Vagina (tissue), 2 donors: ENCODE results near the gene IL17RA. TPM values are rescaled to one million over a fixed set of nuclear protein-coding genes. Genes with fewer than 3 reads are reported as not detected.
A peak's percentile ranks its signal among the peaks of the same experiment; 100 is the strongest.
"Not testable (repeated sequence)": the region's sequence is repeated elsewhere in the genome, so short reads cannot be mapped to it uniquely, and the experiment has no call there.

Experiments
- DNase-seq, 2 donors: peaks; one replicate each; pipeline ENCODE4 v3.0.0-alpha.2; 2017; ENCODE audit errors: extremely low spot score in 2 of 2
- H3K27ac ChIP-seq: fragments of 200-600 bp; sonication (generic); one replicate; pipeline ENCODE4 v1.5.1; 2019
- H3K27me3 ChIP-seq: fragments of 200-600 bp; sonication (generic); one replicate; pipeline ENCODE4 v1.5.1; 2019
- H3K36me3 ChIP-seq, 2 donors: fragments of 200-600 bp; sonication (generic); one replicate each; pipeline ENCODE4 v1.5.1; 2017 to 2019
- H3K4me1 ChIP-seq: fragments of 200-600 bp; sonication (generic); one replicate; pipeline ENCODE4 v1.5.1; 2019
- H3K4me3 ChIP-seq, 2 donors: fragments of 200-600 bp; sonication (generic); 1 replicate in 1 of 2; 2 replicates in 1 of 2; pipeline ENCODE4 v1.5.1; 2016 to 2019
- H3K9me3 ChIP-seq: fragments of 200-600 bp; sonication (generic); one replicate; pipeline ENCODE4 v1.5.1; 2019
- CTCF ChIP-seq, 3 experiments: fragments of 450-650 bp in 2 of 3; fragments of 200-600 bp in 1 of 3; sonication (generic) in 1 of 3; IDR thresholded peaks; one replicate each; pipeline ENCODE4 v1.5.1; 2017 to 2019; ENCODE audit warnings: antibody characterized with exemption in 3 of 3, mild to moderate bottlenecking in 2 of 3, moderate library complexity in 2 of 3
- POLR2A ChIP-seq, 2 donors: fragments of 450-650 bp; IDR thresholded peaks; one replicate each; pipeline ENCODE4 v1.6.1; 2017; ENCODE audit warnings: antibody characterized with exemption in 2 of 2, mild to moderate bottlenecking in 2 of 2, moderate library complexity in 2 of 2
- POLR2AphosphoS5 ChIP-seq, 2 donors: sonication (generic); formaldehyde crosslinking; IDR thresholded peaks; one replicate each; pipeline ENCODE4 v1.9.0; 2017; ENCODE audit warnings: antibody characterized with exemption in 2 of 2, mild to moderate bottlenecking in 2 of 2, low read depth in 1 of 2; ENCODE audit not compliant: insufficient read depth in 1 of 2
- intact Hi-C: fragments of 100-400 bp; cut with DNase I; formaldehyde crosslinking; loops from one replicate; pipeline ENCODE4 v1.15.1; 2023
- total RNA-seq: library from RNA; depleted of rRNA; stranded (reverse); fragments of >200 nt; gene quantifications from one replicate; pipeline ENCODE4 v1.2.3, GENCODE V29; 2016

IL17RA gene
- total RNA-seq, 1 donor from 2014 or later = 13.3 TPM

- intact Hi-C loops = no loop called here
Measured at GRCh38 chr22:17143826-17144225, 59.0 kb downstream of the IL17RA start.

GRCh38 chr22:17145021-17145680, 60.4 kb downstream of the IL17RA start:
- H3K4me3 ChIP-seq = no peak overlapping the region
- intact Hi-C loops = no loop called here
- no peak overlapping the region for H3K27ac ChIP-seq
- DNase-seq = no peak
- no peaks in the 10 kb centered on the region for H3K9me3 ChIP-seq
- TF ChIP-seq POLR2AphosphoS5 (IDR thresholded peaks at IDR 0.05; ENCODE audit: insufficient read depth in 1 of 2, low read depth in 1 of 2) (no peak), POLR2A (IDR thresholded peaks at IDR 0.05) (no peak)
- no peaks in the 10 kb centered on the region for H3K4me1 ChIP-seq
- H3K36me3 ChIP-seq = peaks cover 0 to 47% of the 10 kb centered on the region in 2 donors
- H3K27me3 ChIP-seq = no peaks in the 10 kb centered on the region

More at GRCh38 chr22:17143826-17144225, 59.0 kb downstream of the IL17RA start:
- Histone ChIP-seq H3K27ac (no peak overlapping the region), H3K27me3 (no peaks in the 10 kb centered on the region), H3K4me3 (no peak overlapping the region), H3K4me1 (no peaks in the 10 kb centered on the region), H3K36me3 (peaks cover 0 to 47% of the 10 kb centered on the region in 2 donors), H3K9me3 (no peaks in the 10 kb centered on the region)
- no peak for TF ChIP-seq CTCF (IDR thresholded peaks at IDR 0.05)
- no peak for TF ChIP-seq POLR2AphosphoS5 (IDR thresholded peaks at IDR 0.05; ENCODE audit: insufficient read depth in 1 of 2, low read depth in 1 of 2)
- TF ChIP-seq POLR2A (IDR thresholded peaks at IDR 0.05) = no peak
- no peak for DNase-seq

- DNase-seq, H3K27ac ChIP-seq, intact Hi-C loops, H3K4me1 ChIP-seq, H3K27me3 ChIP-seq, H3K4me3 ChIP-seq, H3K9me3 ChIP-seq: not testable (repeated sequence)
- peaks cover 0 to 27% of the 10 kb centered on the region in 2 donors for H3K36me3 ChIP-seq
Measured at GRCh38 chr22:17147458-17147857, 62.7 kb downstream of the IL17RA start.

GRCh38 chr22:17149076-17149815, 64.4 kb downstream of the IL17RA start:
- Histone ChIP-seq H3K27me3 (no peaks in the 10 kb centered on the region), H3K4me3 (no peak overlapping the region), H3K9me3 (no peaks in the 10 kb centered on the region), H3K27ac (no peak overlapping the region), H3K36me3 (peaks cover 0 to 18% of the 10 kb centered on the region in 2 donors), H3K4me1 (peaks cover 15% of the 10 kb centered on the region)
- DNase-seq = no peak
- peak in 1 of 2 donors; percentile 6 for TF ChIP-seq POLR2AphosphoS5 (IDR thresholded peaks at IDR 0.05; ENCODE audit: insufficient read depth in 1 of 2, low read depth in 1 of 2)
- no peak for TF ChIP-seq CTCF (IDR thresholded peaks at IDR 0.05)
- no peak for TF ChIP-seq POLR2A (IDR thresholded peaks at IDR 0.05)
- intact Hi-C loops = no loop called here

GRCh38 chr22:17152340-17152739, 67.5 kb downstream of the IL17RA start:
- no peak for TF ChIP-seq POLR2AphosphoS5 (IDR thresholded peaks at IDR 0.05; ENCODE audit: insufficient read depth in 1 of 2, low read depth in 1 of 2)
- no peak for TF ChIP-seq CTCF (IDR thresholded peaks at IDR 0.05)
- no peak for TF ChIP-seq POLR2A (IDR thresholded peaks at IDR 0.05)
- H3K4me1 ChIP-seq = peaks cover 36% of the 10 kb centered on the region
- H3K27ac ChIP-seq = no peak overlapping the region
- peaks cover 0 to 10% of the 10 kb centered on the region in 2 donors for H3K36me3 ChIP-seq
- no peaks in the 10 kb centered on the region for H3K27me3 ChIP-seq
- H3K4me3 ChIP-seq = no peak overlapping the region
- intact Hi-C loops = no loop called here
- DNase-seq = no peak
- H3K9me3 ChIP-seq = no peaks in the 10 kb centered on the region

- H3K9me3 ChIP-seq = no peaks in the 10 kb centered on the region
- no peak for DNase-seq
- no peak for TF ChIP-seq POLR2A (IDR thresholded peaks at IDR 0.05)
- TF ChIP-seq POLR2AphosphoS5 (IDR thresholded peaks at IDR 0.05; ENCODE audit: insufficient read depth in 1 of 2, low read depth in 1 of 2) = no peak
- no peak for TF ChIP-seq CTCF (IDR thresholded peaks at IDR 0.05)
- no peak overlapping the region for H3K27ac ChIP-seq
- no peaks in the 10 kb centered on the region for H3K27me3 ChIP-seq
- intact Hi-C loops = no loop called here
- peaks cover 0 to 4% of the 10 kb centered on the region in 2 donors for H3K36me3 ChIP-seq
- H3K4me1 ChIP-seq = peaks cover 41% of the 10 kb centered on the region
- H3K4me3 ChIP-seq = no peak overlapping the region
Measured at GRCh38 chr22:17152971-17153370, 68.2 kb downstream of the IL17RA start.
